Kidney (tissue), 14 donors: ENCODE results near the gene RBP7. TPM values are rescaled to one million over a fixed set of nuclear protein-coding genes. Genes with fewer than 3 reads are reported as not detected.
"Not testable (repeated sequence)": the region's sequence is repeated elsewhere in the genome, so short reads cannot be mapped to it uniquely, and the experiment has no call there.

Source experiments
- DNase-seq, 5 donors: peaks; one replicate each; pipeline ENCODE4 v3.0.0-alpha.2; 2013 to 2020
- FAIRE-seq: peaks from 2 replicates; lab custom pipeline; 2012; peaks lifted over from hg19 to GRCh38; lab: Jason Lieb, UNC
- H3K27ac ChIP-seq, 2 donors: one replicate each; pipeline ENCODE4 v1.7.0; 2013; ENCODE audit warnings: low read depth in 2 of 2, low read length in 2 of 2, inconsistent platforms in 1 of 2
- H3K27me3 ChIP-seq: one replicate; pipeline ENCODE4 v1.7.1; 2013; ENCODE audit warnings: low read length, inconsistent platforms; ENCODE audit not compliant: control insufficient read depth, insufficient read depth
- H3K36me3 ChIP-seq, 3 donors: one replicate each; pipeline versions ENCODE4 v1.7.0 to v1.7.1; 2013; ENCODE audit warnings: low read length in 3 of 3, control low read depth in 1 of 3, inconsistent platforms in 1 of 3; ENCODE audit not compliant: insufficient read depth in 3 of 3, control insufficient read depth in 2 of 3
- H3K4me1 ChIP-seq, 3 donors: one replicate each; pipeline versions ENCODE4 v1.7.0 to v1.7.1; 2013; ENCODE audit warnings: low read length in 3 of 3, inconsistent platforms in 1 of 3, low read depth in 1 of 3; ENCODE audit not compliant: control insufficient read depth in 2 of 3, insufficient read depth in 2 of 3
- H3K4me3 ChIP-seq, 3 donors: one replicate each; pipeline versions ENCODE4 v1.7.0 to v1.8.1; 2013; ENCODE audit warnings: low read length in 3 of 3, control low read depth in 1 of 3, inconsistent platforms in 1 of 3
- H3K9ac ChIP-seq, 3 donors: one replicate each; pipeline versions ENCODE4 v1.7.0 to v1.7.1; 2013; ENCODE audit warnings: low read length in 3 of 3, control low read depth in 1 of 3, inconsistent platforms in 1 of 3
- H3K9me3 ChIP-seq, 3 donors: one replicate each; pipeline versions ENCODE4 v1.7.0 to v1.7.1; 2013; ENCODE audit warnings: low read length in 3 of 3, control low read depth in 1 of 3, inconsistent platforms in 1 of 3; ENCODE audit not compliant: control insufficient read depth in 2 of 3, insufficient read depth in 1 of 3
- CTCF ChIP-seq: IDR thresholded peaks from 3 replicates; pipeline ENCODE4 v1.5.1; 2012; ENCODE audit warnings: mild to moderate bottlenecking, moderate library complexity, borderline replicate concordance; ENCODE audit not compliant: insufficient read depth; ENCODE audit errors: extremely low read depth
- intact Hi-C: fragments of 100-400 bp; cut with DNase I; formaldehyde crosslinking; loops from one replicate; pipeline ENCODE4 v1.11.1; 2022
- polyA plus RNA-seq: library from polyadenylated mRNA; stranded (reverse); fragments of 350-450 nt; fragmentation: Illumina TruSeq; extraction: RNeasy Lipid Tissue Mini Kit (QIAGEN cat#74804); gene quantifications from one replicate; pipeline ENCODE4 v1.2.3, GENCODE V29; 2014; ENCODE audit warnings: low read depth, low replicate concordance; ENCODE audit not compliant: insufficient read depth
- total RNA-seq: library from RNA; stranded (reverse); fragmentation: NEBNext Ultra II Directional; extraction: Animal tissue kit (Norgen Biotek cat#: 25700); gene quantifications from one replicate; pipeline ENCODE4 v1.2.1, GENCODE V29; 2021
- donor health status: control.
- donor health status: control.
- donor health status: control.
- donor health status: control.
- donor health status: control.
- donor health status: DM: yes; HTN: yes; CAD: no.
- donor health status: Normal renal cell carcinoma (clear cell type).

The RBP7 gene
- total and polyA plus RNA-seq, 2 donors from 2014 or later = 21.2 to 49.3 TPM

GRCh38 chr1:10019561-10019960 is 22.5 kb downstream of the RBP7 start:
- H3K27ac ChIP-seq = no peak overlapping the region
- FAIRE-seq (no peak), DNase-seq (no peak)
- no peak overlapping the region for H3K4me3 ChIP-seq
- H3K9ac ChIP-seq = no peak overlapping the region
- H3K27me3 ChIP-seq = no peaks in the 10 kb centered on the region
- H3K9me3 ChIP-seq = no peaks in the 10 kb centered on the region
- H3K4me1 ChIP-seq = peaks cover 0 to 2% (median 0%) of the 10 kb centered on the region in 3 donors
- H3K36me3 ChIP-seq = no peaks in the 10 kb centered on the region
- TF ChIP-seq CTCF = no peak
- intact Hi-C loops = no loop called here

GRCh38 chr1:10020086-10020485 is 23.1 kb downstream of the RBP7 start:
- no peak for TF ChIP-seq CTCF
- Histone ChIP-seq H3K9ac (no peak overlapping the region), H3K36me3 (no peaks in the 10 kb centered on the region), H3K9me3 (no peaks in the 10 kb centered on the region), H3K4me3 (no peak overlapping the region), H3K4me1 (peaks cover 0 to 2% (median 0%) of the 10 kb centered on the region in 3 donors), H3K27me3 (no peaks in the 10 kb centered on the region), H3K27ac (no peak overlapping the region)
- DNase-seq (peak in 1 of 5 donors; percentile 29), FAIRE-seq (no peak)
- intact Hi-C loops = no loop called here

GRCh38 chr1:10020678-10021077 is 23.6 kb downstream of the RBP7 start:
- H3K9ac ChIP-seq, H3K4me1 ChIP-seq, H3K27me3 ChIP-seq, H3K36me3 ChIP-seq, H3K4me3 ChIP-seq, H3K9me3 ChIP-seq, H3K27ac ChIP-seq, FAIRE-seq, intact Hi-C loops: not testable (repeated sequence)
- peak in 3 of 5 donors; percentile 3 to 81 (median 30) for DNase-seq

GRCh38 chr1:10021992-10022391 is 25.0 kb downstream of the RBP7 start:
- H3K9ac ChIP-seq, H3K27me3 ChIP-seq, H3K4me3 ChIP-seq, H3K36me3 ChIP-seq, FAIRE-seq, H3K4me1 ChIP-seq, intact Hi-C loops, H3K9me3 ChIP-seq, H3K27ac ChIP-seq: not testable (repeated sequence)
- peak in 2 of 5 donors; percentile 34 to 50 for DNase-seq
